PC-3 (cell line): ENCODE measurements around the gene ZFHX3. TPM values are rescaled to one million over a fixed set of nuclear protein-coding genes. Genes with fewer than 3 reads are reported as not detected.

Source experiments
- ATAC-seq: fragments of 200-7000 bp; cut with Tn5 transposase; 2 replicates; pipeline ENCODE4 v1.9.1; 2020; ENCODE audit warnings: mild to moderate bottlenecking, moderate library complexity
- BruUV-seq: library from RNA; stranded (reverse); fragments of 400-500 nt; replicated peaks from 2 replicates; lab custom pipeline; 2021; lab: Mats Ljungman, UMichigan
- CTCF ChIA-PET: fragments of 300-600 bp; sonication (Branson Sonifier 250); formaldehyde crosslinking; loops from one replicate; lab custom pipeline; 2022; ENCODE audit warnings: antibody characterized with exemption; lab: Charles Lee
- POLR2A ChIA-PET: fragments of 300-600 bp; sonication (Branson Sonifier 250); formaldehyde crosslinking; loops from one replicate; lab custom pipeline; 2022; ENCODE audit warnings: antibody characterized with exemption; ENCODE audit not compliant: unreplicated experiment; lab: Charles Lee
- DNase-seq: peaks from one replicate; pipeline ENCODE4 v3.0.0-alpha.2; 2015
- H2AFZ ChIP-seq: fragments of 300-600 bp; sonication (generic); 2 replicates; pipeline ENCODE4 v1.6.0; 2016; ENCODE audit warnings: antibody characterized with exemption, low read length
- H3F3A ChIP-seq: fragments of 300-600 bp; sonication (generic); one replicate; pipeline ENCODE4 v1.6.0; 2017; ENCODE audit warnings: antibody characterized with exemption, low read length, control low read depth, mild to moderate bottlenecking; ENCODE audit not compliant: unreplicated experiment
- H3K27ac ChIP-seq: fragments of 300-600 bp; sonication (generic); 2 replicates; pipeline ENCODE4 v1.5.1; 2016; ENCODE audit warnings: mild to moderate bottlenecking, low read length
- H3K27me3 ChIP-seq: fragments of 300-600 bp; sonication (generic); 2 replicates; pipeline ENCODE4 v1.6.1; 2016; ENCODE audit warnings: low read length, mixed read lengths
- H3K36me3 ChIP-seq: fragments of 300-600 bp; sonication (generic); 2 replicates; pipeline ENCODE4 v1.6.1; 2016; ENCODE audit warnings: low read depth, mixed run types, low read length, mixed read lengths
- H3K4me1 ChIP-seq: fragments of 300-600 bp; sonication (generic); 2 replicates; pipeline ENCODE4 v1.5.1; 2016; ENCODE audit warnings: low read length; ENCODE audit not compliant: insufficient read depth
- H3K4me2 ChIP-seq: fragments of 300-600 bp; sonication (generic); 2 replicates; pipeline ENCODE4 v1.6.0; 2016; ENCODE audit warnings: low read length
- H3K4me3 ChIP-seq: fragments of 300-600 bp; sonication (generic); 2 replicates; pipeline ENCODE4 v1.5.1; 2016; ENCODE audit warnings: mild to moderate bottlenecking, low read length, mixed read lengths
- H3K79me2 ChIP-seq: fragments of 300-600 bp; sonication (generic); 2 replicates; pipeline ENCODE4 v1.6.1; 2017; ENCODE audit warnings: low read length, mixed read lengths
- H3K9ac ChIP-seq: fragments of 300-600 bp; sonication (generic); 2 replicates; pipeline ENCODE4 v1.6.0; 2016; ENCODE audit warnings: mild to moderate bottlenecking, low read length
- H3K9me2 ChIP-seq: fragments of 300-600 bp; sonication (generic); replicated peaks from 2 replicates; pipeline ENCODE4 v1.6.1; 2016; ENCODE audit warnings: mixed run types, low read length, mixed read lengths
- H3K9me3 ChIP-seq: fragments of 300-600 bp; sonication (generic); 2 replicates; pipeline ENCODE4 v1.6.1; 2016; ENCODE audit warnings: low read length, mixed read lengths
- H4K20me1 ChIP-seq: fragments of 300-600 bp; sonication (generic); 2 replicates; pipeline ENCODE4 v1.6.1; 2016; ENCODE audit warnings: low read length, mixed read lengths
- EZH2 ChIP-seq: fragments of 300-600 bp; sonication (generic); IDR thresholded peaks from one replicate; pipeline ENCODE4 v1.6.1; 2017; ENCODE audit warnings: antibody characterized with exemption, mild to moderate bottlenecking, low read length; ENCODE audit not compliant: unreplicated experiment
- EZH2phosphoT487 ChIP-seq: fragments of 300-600 bp; sonication (generic); IDR thresholded peaks from 2 replicates; pipeline ENCODE4 v1.6.1; 2018; ENCODE audit warnings: mild to moderate bottlenecking, antibody characterized with exemption, low read length, borderline replicate concordance
- intact Hi-C: fragments of 100-400 bp; cut with micrococcal nuclease; formaldehyde crosslinking; loops from 2 replicates; pipeline ENCODE4 v1.9.0; 2023
- total RNA-seq: library from RNA; depleted of rRNA; stranded (reverse); fragments of >200 nt; gene quantifications from 2 replicates; pipeline ENCODE4 v1.2.3, GENCODE V29; 2014
- TF ChIP-seq, protein P1 (sequence below): fragments of 300-600 bp; sonication (generic); conservative IDR thresholded peaks from 2 replicates; pipeline ENCODE4 v1.5.1; 2017; ENCODE audit warnings: antibody characterized with exemption, low read depth, mild to moderate bottlenecking, low read length

The ZFHX3 gene
- total RNA-seq, 1 experiment from 2014 or later = 3.5 TPM

DNA sequence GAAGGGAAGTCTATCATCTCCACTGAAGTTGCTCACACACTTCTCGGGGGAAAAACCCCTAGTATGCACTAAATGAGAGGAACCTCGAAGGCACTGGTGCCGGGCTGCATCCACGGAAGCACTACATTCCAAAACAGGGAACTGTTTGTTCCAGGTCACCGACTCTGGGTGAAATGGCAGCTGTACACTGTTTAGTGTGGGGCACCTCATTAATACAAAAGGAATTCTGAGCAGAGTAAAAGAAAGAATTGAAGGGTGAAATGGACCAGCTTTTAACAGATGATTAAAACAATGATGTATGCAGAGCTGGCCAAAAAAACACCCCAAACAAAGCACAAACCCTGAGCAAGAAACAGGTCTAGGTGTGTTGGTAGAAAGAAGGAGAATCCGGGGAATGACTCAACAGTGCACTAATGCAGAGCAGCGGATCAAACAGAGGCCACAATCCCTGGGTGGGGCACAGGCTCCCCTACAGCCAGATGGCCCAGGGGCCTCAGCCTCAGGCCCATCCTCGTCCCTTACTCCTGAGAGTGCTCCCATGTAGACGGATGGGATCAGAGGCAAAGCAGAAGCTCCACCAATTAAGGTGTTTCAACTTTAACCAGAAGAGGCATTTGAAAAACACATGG is 161.5 kb downstream of the ZFHX3 start:
- Histone ChIP-seq H4K20me1 (no peaks in the 10 kb centered on the region), H3K27me3 (no peaks in the 10 kb centered on the region), H3K9me2 (no peaks in the 10 kb centered on the region), H3F3A (no peaks in the 10 kb centered on the region), H3K79me2 (no peaks in the 10 kb centered on the region), H3K36me3 (no peaks in the 10 kb centered on the region; the same call in 1 of the 2 replicates), H2AFZ (no peak overlapping the region), H3K9ac (no peak overlapping the region), H3K4me2 (no peak overlapping the region), H3K27ac (no peak overlapping the region), H3K9me3 (no peaks in the 10 kb centered on the region), H3K4me3 (no peak overlapping the region), H3K4me1 (no peaks in the 10 kb centered on the region; the same call in 1 of the 2 replicates)
- DNase-seq = no peak
- no peak for ATAC-seq
- POLR2A ChIA-PET = no interaction called here
- no peak for TF ChIP-seq EZH2
- TF ChIP-seq EZH2phosphoT487 = no peak
- TF ChIP-seq, protein P1, sequence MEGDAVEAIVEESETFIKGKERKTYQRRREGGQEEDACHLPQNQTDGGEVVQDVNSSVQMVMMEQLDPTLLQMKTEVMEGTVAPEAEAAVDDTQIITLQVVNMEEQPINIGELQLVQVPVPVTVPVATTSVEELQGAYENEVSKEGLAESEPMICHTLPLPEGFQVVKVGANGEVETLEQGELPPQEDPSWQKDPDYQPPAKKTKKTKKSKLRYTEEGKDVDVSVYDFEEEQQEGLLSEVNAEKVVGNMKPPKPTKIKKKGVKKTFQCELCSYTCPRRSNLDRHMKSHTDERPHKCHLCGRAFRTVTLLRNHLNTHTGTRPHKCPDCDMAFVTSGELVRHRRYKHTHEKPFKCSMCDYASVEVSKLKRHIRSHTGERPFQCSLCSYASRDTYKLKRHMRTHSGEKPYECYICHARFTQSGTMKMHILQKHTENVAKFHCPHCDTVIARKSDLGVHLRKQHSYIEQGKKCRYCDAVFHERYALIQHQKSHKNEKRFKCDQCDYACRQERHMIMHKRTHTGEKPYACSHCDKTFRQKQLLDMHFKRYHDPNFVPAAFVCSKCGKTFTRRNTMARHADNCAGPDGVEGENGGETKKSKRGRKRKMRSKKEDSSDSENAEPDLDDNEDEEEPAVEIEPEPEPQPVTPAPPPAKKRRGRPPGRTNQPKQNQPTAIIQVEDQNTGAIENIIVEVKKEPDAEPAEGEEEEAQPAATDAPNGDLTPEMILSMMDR = no peak
- no TSS peak for BruUV-seq
- CTCF ChIA-PET = no interaction called here
- intact Hi-C loops = no loop called here

DNA sequence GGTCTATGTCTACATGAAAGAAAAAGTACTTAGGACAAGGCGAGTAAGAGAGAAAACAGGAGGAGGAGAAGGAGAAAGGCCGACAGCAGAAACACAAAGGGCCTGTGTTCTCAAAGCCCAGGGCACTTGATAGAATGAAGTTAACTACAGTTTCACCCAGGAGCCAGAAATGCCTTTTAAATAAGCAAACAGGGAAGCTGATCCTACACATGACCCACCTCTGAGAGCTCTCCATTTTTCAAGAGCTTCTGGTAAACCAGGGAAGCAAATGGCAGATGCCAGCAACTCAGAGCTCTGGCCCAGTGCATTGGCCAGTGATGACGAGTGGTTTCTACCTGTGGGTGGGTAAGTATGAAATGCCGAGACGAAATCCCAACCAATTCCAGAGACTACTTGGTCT is 163.4 kb downstream of the ZFHX3 start:
- no peak for TF ChIP-seq EZH2
- TF ChIP-seq EZH2phosphoT487 = no peak
- TF ChIP-seq, protein P1 = no peak
- Histone ChIP-seq H3K9me3 (no peaks in the 10 kb centered on the region), H3K4me3 (no peak overlapping the region), H4K20me1 (no peaks in the 10 kb centered on the region), H3K4me2 (no peak overlapping the region), H3K27ac (no peak overlapping the region), H3K4me1 (no peaks in the 10 kb centered on the region; the same call in 1 of the 2 replicates), H3K36me3 (no peaks in the 10 kb centered on the region; the same call in 1 of the 2 replicates), H3K27me3 (no peaks in the 10 kb centered on the region), H3K9ac (no peak overlapping the region), H3F3A (no peaks in the 10 kb centered on the region), H2AFZ (no peak overlapping the region), H3K79me2 (no peaks in the 10 kb centered on the region), H3K9me2 (no peaks in the 10 kb centered on the region)
- intact Hi-C loops = no loop called here
- BruUV-seq = no TSS peak
- POLR2A ChIA-PET = no interaction called here
- CTCF ChIA-PET = no interaction called here
- no peak for DNase-seq
- ATAC-seq = no peak

DNA sequence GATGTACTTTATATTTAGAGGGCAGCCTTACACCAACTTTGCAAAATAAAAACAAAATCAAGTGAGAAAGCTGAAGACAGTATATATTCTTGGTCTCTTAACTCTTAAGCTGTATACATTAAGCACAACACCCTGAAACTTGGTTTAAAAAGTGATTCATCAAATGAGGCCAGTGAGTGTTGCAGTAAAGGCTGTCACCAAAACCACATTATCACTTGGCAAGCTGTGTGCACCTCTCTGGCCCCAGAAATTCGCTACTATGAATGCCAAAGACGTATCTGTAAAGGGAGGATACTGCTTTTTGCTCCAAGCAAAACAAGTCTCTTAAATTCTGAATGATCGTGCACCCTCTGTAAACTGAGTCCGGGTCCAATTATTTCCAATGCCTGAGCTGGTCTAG is 163.9 kb downstream of the ZFHX3 start:
- no peaks in the 10 kb centered on the region; the same call in 1 of the 2 replicates for H3K36me3 ChIP-seq
- H3K4me2 ChIP-seq = no peak overlapping the region
- DNase-seq (peak; percentile 12), ATAC-seq (peak; percentile 33; the same call in 1 of the 2 replicates)
- POLR2A ChIA-PET = no interaction called here
- H3K4me3 ChIP-seq = no peak overlapping the region
- no peaks in the 10 kb centered on the region for H3F3A ChIP-seq
- CTCF ChIA-PET = no interaction called here
- no peaks in the 10 kb centered on the region for H3K9me3 ChIP-seq
- no peaks in the 10 kb centered on the region for H3K9me2 ChIP-seq
- no peak overlapping the region for H3K9ac ChIP-seq
- BruUV-seq = no TSS peak
- no peaks in the 10 kb centered on the region for H3K27me3 ChIP-seq
- no peaks in the 10 kb centered on the region for H4K20me1 ChIP-seq
- H3K79me2 ChIP-seq = no peaks in the 10 kb centered on the region
- H3K27ac ChIP-seq = no peak overlapping the region
- no peaks in the 10 kb centered on the region; the same call in 1 of the 2 replicates for H3K4me1 ChIP-seq
- TF ChIP-seq, protein P1 = no peak
- TF ChIP-seq EZH2phosphoT487 (no peak), EZH2 (no peak)
- H2AFZ ChIP-seq = no peak overlapping the region
- intact Hi-C loops = no loop called here
